NB4 (cell line): Measurements from ENCODE around the gene TULP4.
"Not testable (repeated sequence)": the region's sequence is repeated elsewhere in the genome, so short reads cannot be mapped to it uniquely, and the experiment has no call there.

ENCODE experiments used
- CTCF ChIP-seq: IDR thresholded peaks from one replicate; pipeline ENCODE4 v1.5.1; 2012; ENCODE audit warnings: low read depth, low read length
- POLR2A ChIP-seq: IDR thresholded peaks from 2 replicates; pipeline ENCODE4 v1.6.1; 2011; ENCODE audit warnings: mild to moderate bottlenecking; ENCODE audit not compliant: insufficient read length; ENCODE audit errors: extremely low read depth

DNA sequence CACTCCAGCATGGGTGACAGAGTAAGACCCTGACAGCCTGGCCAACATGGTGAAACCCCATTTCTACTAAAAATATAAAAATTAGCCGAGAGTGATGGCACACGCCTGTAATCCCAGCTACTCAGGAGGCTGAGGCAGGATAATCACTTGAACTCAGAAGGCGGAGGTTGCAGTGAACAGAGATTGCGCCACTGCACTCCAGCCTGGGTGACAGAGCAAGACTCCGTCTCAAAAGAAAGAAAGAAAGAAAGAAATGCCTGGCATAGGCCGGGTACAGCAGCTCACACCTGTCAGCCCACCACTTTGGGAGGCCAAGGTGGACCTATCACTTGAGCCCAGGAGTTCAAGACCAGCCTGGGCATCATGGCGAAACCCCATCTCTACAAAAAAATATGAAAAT lies 208.7 kb downstream of the TULP4 start:
- TF ChIP-seq CTCF, POLR2A: not testable (repeated sequence)
